ENCODE data around the gene ACTR3. TPM values are rescaled to one million over a fixed set of nuclear protein-coding genes. Genes with fewer than 3 reads are reported as not detected.
A peak's percentile ranks its signal among the peaks of the same experiment; 100 is the strongest.

Gene ACTR3
- total and polyA plus RNA-seq, 9 donors = 85.9 to 148 (median 116) TPM

- Histone ChIP-seq H3K36me3 (ENCODE audit: control insufficient read depth, insufficient read depth, low read length) (no peaks in the 10 kb centered on the region), H3K4me1 (ENCODE audit: control insufficient read depth, insufficient read depth, low read length) (no peaks in the 10 kb centered on the region), H3K27me3 (ENCODE audit: control insufficient read depth, insufficient read depth, low read length) (no peaks in the 10 kb centered on the region), H3K9me3 (replicated peaks; ENCODE audit: control insufficient read depth, low read depth, low read length) (no peaks in the 10 kb centered on the region), H3K27ac (ENCODE audit: low read length) (no peak overlapping the region), H3K4me3 (ENCODE audit: low read length) (no peak overlapping the region)
- no peak for DNase-seq
- WGBS (ENCODE audit: insufficient coverage) = no CpG with 5 or more reads among the region's 1 CpG
These were observed 20.6 kb upstream of the ACTR3 start for GRCh38 chr2:113869253-113869652.

GRCh38 chr2:113872201-113872600, 17.7 kb upstream of the ACTR3 start:
- WGBS (ENCODE audit: insufficient coverage) = 100% methylated on average over 2 of the region's 4 CpGs

GRCh38 chr2:113873867-113874266, 16.0 kb upstream of the ACTR3 start:
- Histone ChIP-seq H3K4me3 (ENCODE audit: low read length) (no peak overlapping the region), H3K9me3 (replicated peaks; ENCODE audit: control insufficient read depth, low read depth, low read length) (no peaks in the 10 kb centered on the region), H3K4me1 (ENCODE audit: control insufficient read depth, insufficient read depth, low read length) (peaks cover under 1% of the 10 kb centered on the region), H3K27ac (ENCODE audit: low read length) (no peak overlapping the region), H3K36me3 (ENCODE audit: control insufficient read depth, insufficient read depth, low read length) (no peaks in the 10 kb centered on the region), H3K27me3 (ENCODE audit: control insufficient read depth, insufficient read depth, low read length) (no peaks in the 10 kb centered on the region)
- DNase-seq = no peak
- WGBS (ENCODE audit: insufficient coverage) = 45% methylated on average over 2 of the region's 3 CpGs

More at GRCh38 chr2:113872201-113872600, 17.7 kb upstream of the ACTR3 start:
- no peaks in the 10 kb centered on the region for H3K9me3 ChIP-seq (replicated peaks; ENCODE audit: control insufficient read depth, low read depth, low read length)
- no peaks in the 10 kb centered on the region for H3K36me3 ChIP-seq (ENCODE audit: control insufficient read depth, insufficient read depth, low read length)
- H3K27ac ChIP-seq (ENCODE audit: low read length) = no peak overlapping the region
- H3K4me1 ChIP-seq (ENCODE audit: control insufficient read depth, insufficient read depth, low read length) = no peaks in the 10 kb centered on the region
- H3K27me3 ChIP-seq (ENCODE audit: control insufficient read depth, insufficient read depth, low read length) = no peaks in the 10 kb centered on the region
- H3K4me3 ChIP-seq (ENCODE audit: low read length) = no peak overlapping the region
- no peak for DNase-seq

GRCh38 chr2:113875135-113875534, 14.8 kb upstream of the ACTR3 start:
- no peaks in the 10 kb centered on the region for H3K9me3 ChIP-seq (replicated peaks; ENCODE audit: control insufficient read depth, low read depth, low read length)
- peaks cover 2% of the 10 kb centered on the region for H3K4me1 ChIP-seq (ENCODE audit: control insufficient read depth, insufficient read depth, low read length)
- DNase-seq = no peak
- H3K36me3 ChIP-seq (ENCODE audit: control insufficient read depth, insufficient read depth, low read length) = no peaks in the 10 kb centered on the region
- WGBS (ENCODE audit: insufficient coverage) = no CpG with 5 or more reads among the region's 2 CpGs
- no peaks in the 10 kb centered on the region for H3K27me3 ChIP-seq (ENCODE audit: control insufficient read depth, insufficient read depth, low read length)
- H3K4me3 ChIP-seq (ENCODE audit: low read length) = no peak overlapping the region
- H3K27ac ChIP-seq (ENCODE audit: low read length) = no peak overlapping the region

GRCh38 chr2:113876503-113877387, 13.1 kb upstream of the ACTR3 start:
- H3K27ac ChIP-seq (ENCODE audit: low read length) = no peak overlapping the region
- H3K4me3 ChIP-seq (ENCODE audit: low read length) = no peak overlapping the region
- peaks cover 2% of the 10 kb centered on the region for H3K4me1 ChIP-seq (ENCODE audit: control insufficient read depth, insufficient read depth, low read length)
- WGBS (ENCODE audit: insufficient coverage) = 52% methylated on average over 12 of the region's 19 CpGs
- H3K9me3 ChIP-seq (replicated peaks; ENCODE audit: control insufficient read depth, low read depth, low read length) = no peaks in the 10 kb centered on the region
- H3K36me3 ChIP-seq (ENCODE audit: control insufficient read depth, insufficient read depth, low read length) = no peaks in the 10 kb centered on the region
- no peak for DNase-seq
- no peaks in the 10 kb centered on the region for H3K27me3 ChIP-seq (ENCODE audit: control insufficient read depth, insufficient read depth, low read length)

GRCh38 chr2:113877711-113878598, 11.9 kb upstream of the ACTR3 start:
- H3K27me3 ChIP-seq (ENCODE audit: control insufficient read depth, insufficient read depth, low read length) = no peaks in the 10 kb centered on the region
- no peaks in the 10 kb centered on the region for H3K9me3 ChIP-seq (replicated peaks; ENCODE audit: control insufficient read depth, low read depth, low read length)
- WGBS (ENCODE audit: insufficient coverage) = no CpG with 5 or more reads among the region's 4 CpGs
- no peaks in the 10 kb centered on the region for H3K36me3 ChIP-seq (ENCODE audit: control insufficient read depth, insufficient read depth, low read length)
- H3K27ac ChIP-seq (ENCODE audit: low read length) = no peak overlapping the region
- peaks cover 2% of the 10 kb centered on the region for H3K4me1 ChIP-seq (ENCODE audit: control insufficient read depth, insufficient read depth, low read length)
- peak; percentile 58 for DNase-seq
- H3K4me3 ChIP-seq (ENCODE audit: low read length) = no peak overlapping the region

- Histone ChIP-seq H3K4me3 (ENCODE audit: low read length) (no peak overlapping the region), H3K27ac (ENCODE audit: low read length) (no peak overlapping the region), H3K4me1 (ENCODE audit: control insufficient read depth, insufficient read depth, low read length) (peaks cover 2% of the 10 kb centered on the region), H3K36me3 (ENCODE audit: control insufficient read depth, insufficient read depth, low read length) (no peaks in the 10 kb centered on the region), H3K9me3 (replicated peaks; ENCODE audit: control insufficient read depth, low read depth, low read length) (no peaks in the 10 kb centered on the region), H3K27me3 (ENCODE audit: control insufficient read depth, insufficient read depth, low read length) (no peaks in the 10 kb centered on the region)
- no peak for DNase-seq
- WGBS (ENCODE audit: insufficient coverage) = no CpG with 5 or more reads among the region's 1 CpG
These were observed 11.1 kb upstream of the ACTR3 start for GRCh38 chr2:113878743-113879142.

- H3K36me3 ChIP-seq (ENCODE audit: control insufficient read depth, insufficient read depth, low read length) = no peaks in the 10 kb centered on the region
- H3K9me3 ChIP-seq (replicated peaks; ENCODE audit: control insufficient read depth, low read depth, low read length) = no peaks in the 10 kb centered on the region
- no peak overlapping the region for H3K27ac ChIP-seq (ENCODE audit: low read length)
- no peak overlapping the region for H3K4me3 ChIP-seq (ENCODE audit: low read length)
- H3K27me3 ChIP-seq (ENCODE audit: control insufficient read depth, insufficient read depth, low read length) = no peaks in the 10 kb centered on the region
- no peak for DNase-seq
- H3K4me1 ChIP-seq (ENCODE audit: control insufficient read depth, insufficient read depth, low read length) = peaks cover 2% of the 10 kb centered on the region
- WGBS (ENCODE audit: insufficient coverage) = no CpG with 5 or more reads among the region's 3 CpGs
These were observed 10.4 kb upstream of the ACTR3 start for GRCh38 chr2:113879457-113879856.

- WGBS (ENCODE audit: insufficient coverage) = 14% methylated on average over 1 of the region's 2 CpGs
- H3K4me3 ChIP-seq (ENCODE audit: low read length) = no peak overlapping the region
- peaks cover 9% of the 10 kb centered on the region for H3K4me1 ChIP-seq (ENCODE audit: control insufficient read depth, insufficient read depth, low read length)
- peaks cover 2% of the 10 kb centered on the region for H3K36me3 ChIP-seq (ENCODE audit: control insufficient read depth, insufficient read depth, low read length)
- H3K27me3 ChIP-seq (ENCODE audit: control insufficient read depth, insufficient read depth, low read length) = no peaks in the 10 kb centered on the region
- H3K9me3 ChIP-seq (replicated peaks; ENCODE audit: control insufficient read depth, low read depth, low read length) = no peaks in the 10 kb centered on the region
- H3K27ac ChIP-seq (ENCODE audit: low read length) = no peak overlapping the region
- DNase-seq = peak; percentile 63
These were observed 3.3 kb upstream of the ACTR3 start for GRCh38 chr2:113886479-113887008.
